PC-9 (cell line): ENCODE data around the gene ULK3. TPM values are rescaled to one million over a fixed set of nuclear protein-coding genes. Genes with fewer than 3 reads are reported as not detected.

Experiments used
- BruUV-seq: library from RNA; stranded (reverse); fragments of 400-500 nt; replicated peaks from 2 replicates; lab custom pipeline; 2021; lab: Mats Ljungman, UMichigan
- CTCF ChIA-PET: fragments of 300-600 bp; sonication (Branson Sonifier 250); formaldehyde crosslinking; loops from one replicate; lab custom pipeline; 2022; ENCODE audit warnings: antibody characterized with exemption; lab: Charles Lee
- POLR2A ChIA-PET: fragments of 300-600 bp; sonication (Branson Sonifier 250); formaldehyde crosslinking; loops from one replicate; lab custom pipeline; 2022; ENCODE audit warnings: antibody characterized with exemption; ENCODE audit not compliant: unreplicated experiment; lab: Charles Lee
- DNase-seq, 2 experiments: peaks; one replicate each; pipeline versions ENCODE4 v3.0.0 to v3.0.0-alpha.2; 2015 to 2022; ENCODE audit warnings: mixed read lengths in 1 of 2
- H2AFZ ChIP-seq: fragments of 200-600 bp; sonication (generic); 2 replicates; pipeline ENCODE4 v1.8.1; 2017; ENCODE audit warnings: antibody characterized with exemption
- H3F3A ChIP-seq: fragments of 200-600 bp; sonication (generic); 2 replicates; pipeline ENCODE4 v1.8.1; 2017; ENCODE audit warnings: antibody characterized with exemption, mild to moderate bottlenecking, low read depth; ENCODE audit not compliant: insufficient read depth
- H3K27ac ChIP-seq: fragments of 200-600 bp; sonication (generic); 2 replicates; pipeline ENCODE4 v1.6.1; 2016; ENCODE audit warnings: mixed run types
- H3K27me3 ChIP-seq: fragments of 200-600 bp; sonication (generic); 2 replicates; pipeline ENCODE4 v1.6.1; 2016; ENCODE audit warnings: low read depth, mixed run types; ENCODE audit not compliant: insufficient read depth
- H3K36me3 ChIP-seq: fragments of 200-600 bp; sonication (generic); 2 replicates; pipeline ENCODE4 v1.6.1; 2016; ENCODE audit warnings: low read depth, mixed run types
- H3K4me1 ChIP-seq: fragments of 200-600 bp; sonication (generic); replicated peaks from 2 replicates; pipeline ENCODE4 v1.6.1; 2016; ENCODE audit warnings: mixed run types; ENCODE audit not compliant: insufficient read depth
- H3K4me2 ChIP-seq: fragments of 200-600 bp; sonication (generic); 2 replicates; pipeline ENCODE4 v1.6.1; 2017; ENCODE audit warnings: mixed run types
- H3K4me3 ChIP-seq: fragments of 200-600 bp; sonication (generic); 2 replicates; pipeline ENCODE4 v1.6.1; 2016; ENCODE audit warnings: mixed run types
- H3K79me2 ChIP-seq: fragments of 200-600 bp; sonication (generic); 2 replicates; pipeline ENCODE4 v1.6.1; 2017; ENCODE audit warnings: low read depth, mixed run types
- H3K9me2 ChIP-seq: fragments of 200-600 bp; sonication (generic); 2 replicates; pipeline ENCODE4 v1.8.1; 2017; ENCODE audit warnings: mild to moderate bottlenecking; ENCODE audit not compliant: insufficient read depth
- H3K9me3 ChIP-seq: fragments of 200-600 bp; sonication (generic); 2 replicates; pipeline ENCODE4 v1.8.1; 2016; ENCODE audit warnings: low read depth; ENCODE audit not compliant: insufficient read depth
- H4K20me1 ChIP-seq: fragments of 200-600 bp; sonication (generic); 2 replicates; pipeline ENCODE4 v1.8.1; 2017; ENCODE audit not compliant: insufficient read depth
- EZH2 ChIP-seq: fragments of 200-600 bp; sonication (generic); IDR thresholded peaks from 2 replicates; pipeline ENCODE4 v1.8.0; 2017; ENCODE audit warnings: antibody characterized with exemption, low read depth
- intact Hi-C: fragments of 100-400 bp; cut with micrococcal nuclease; formaldehyde crosslinking; loops from one replicate; pipeline ENCODE4 v1.10.0; 2022; ENCODE audit not compliant: unreplicated experiment
- total RNA-seq: library from RNA; stranded (reverse); gene quantifications from 2 replicates; pipeline ENCODE4 v1.2.3, GENCODE V29; 2021
- TF ChIP-seq, protein P1 (sequence below): fragments of 200-600 bp; sonication (generic); conservative IDR thresholded peaks from 2 replicates; pipeline ENCODE4 v1.6.1; 2017; ENCODE audit warnings: mixed run types, antibody characterized with exemption, mild to moderate bottlenecking, moderate library complexity

ULK3 gene
- total RNA-seq, 1 experiment from 2014 or later, result 30.2 TPM

DNA sequence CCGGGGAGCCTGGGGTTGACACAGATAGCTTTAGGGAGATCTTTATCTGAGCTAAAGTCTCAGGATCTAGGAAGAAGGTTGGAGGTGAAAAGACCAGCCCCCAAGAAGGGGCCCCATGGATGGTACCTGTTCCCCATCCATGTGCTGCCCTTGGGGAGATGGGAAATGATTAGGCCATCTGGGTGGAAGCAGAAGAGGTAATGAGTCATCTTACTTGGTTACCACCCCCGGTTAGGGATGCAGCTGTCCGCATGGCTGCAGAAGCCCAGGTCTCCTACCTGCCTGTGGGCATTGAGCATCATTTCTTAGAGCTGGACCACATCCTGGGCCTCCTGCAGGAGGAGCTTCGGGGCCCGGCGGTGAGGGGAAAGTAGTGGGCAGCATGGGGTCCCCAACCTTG, 19.6 kb downstream of the ULK3 start:
- Histone ChIP-seq H3K9me2 (no peaks in the 10 kb centered on the region), H3F3A (peaks cover 2% of the 10 kb centered on the region), H3K4me1 (peaks cover 10% of the 10 kb centered on the region), H3K27ac (no peak overlapping the region), H4K20me1 (no peaks in the 10 kb centered on the region), H3K79me2 (no peaks in the 10 kb centered on the region), H3K9me3 (no peaks in the 10 kb centered on the region), H3K27me3 (no peaks in the 10 kb centered on the region), H3K4me3 (no peak overlapping the region), H2AFZ (no peak overlapping the region), H3K4me2 (no peak overlapping the region), H3K36me3 (no peaks in the 10 kb centered on the region)
- intact Hi-C loops, result no loop called here
- DNase-seq, result no peak
- POLR2A ChIA-PET, result no interaction called here
- TF ChIP-seq, protein P1, sequence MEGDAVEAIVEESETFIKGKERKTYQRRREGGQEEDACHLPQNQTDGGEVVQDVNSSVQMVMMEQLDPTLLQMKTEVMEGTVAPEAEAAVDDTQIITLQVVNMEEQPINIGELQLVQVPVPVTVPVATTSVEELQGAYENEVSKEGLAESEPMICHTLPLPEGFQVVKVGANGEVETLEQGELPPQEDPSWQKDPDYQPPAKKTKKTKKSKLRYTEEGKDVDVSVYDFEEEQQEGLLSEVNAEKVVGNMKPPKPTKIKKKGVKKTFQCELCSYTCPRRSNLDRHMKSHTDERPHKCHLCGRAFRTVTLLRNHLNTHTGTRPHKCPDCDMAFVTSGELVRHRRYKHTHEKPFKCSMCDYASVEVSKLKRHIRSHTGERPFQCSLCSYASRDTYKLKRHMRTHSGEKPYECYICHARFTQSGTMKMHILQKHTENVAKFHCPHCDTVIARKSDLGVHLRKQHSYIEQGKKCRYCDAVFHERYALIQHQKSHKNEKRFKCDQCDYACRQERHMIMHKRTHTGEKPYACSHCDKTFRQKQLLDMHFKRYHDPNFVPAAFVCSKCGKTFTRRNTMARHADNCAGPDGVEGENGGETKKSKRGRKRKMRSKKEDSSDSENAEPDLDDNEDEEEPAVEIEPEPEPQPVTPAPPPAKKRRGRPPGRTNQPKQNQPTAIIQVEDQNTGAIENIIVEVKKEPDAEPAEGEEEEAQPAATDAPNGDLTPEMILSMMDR, result no peak
- no peak for TF ChIP-seq EZH2
- CTCF ChIA-PET, result no interaction called here
- BruUV-seq, result no TSS peak

DNA sequence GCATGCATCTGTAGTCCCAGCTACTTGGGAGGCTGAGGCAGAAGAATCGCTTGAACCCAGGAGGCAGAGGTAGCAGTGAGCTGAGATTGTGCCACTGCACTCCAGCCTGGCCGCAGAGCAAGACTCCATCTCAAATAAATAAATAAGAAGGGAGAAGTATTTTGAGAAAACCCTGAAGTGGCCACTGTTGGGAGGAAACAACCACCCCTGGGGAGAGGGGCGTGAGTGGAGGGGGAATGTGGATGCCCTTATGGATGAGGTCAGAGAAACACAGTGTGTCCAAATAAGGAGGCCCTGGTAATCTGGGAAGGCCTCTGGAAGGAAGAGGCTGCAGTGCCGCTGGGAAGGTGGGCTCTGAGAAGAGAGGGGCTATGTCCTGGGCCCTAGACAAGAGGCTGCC, 20.7 kb downstream of the ULK3 start:
- Histone ChIP-seq H4K20me1 (no peaks in the 10 kb centered on the region), H3K4me1 (peaks cover 21% of the 10 kb centered on the region), H3F3A (peaks cover 13% of the 10 kb centered on the region), H3K4me3 (no peak overlapping the region), H3K9me3 (no peaks in the 10 kb centered on the region), H3K27ac (no peak overlapping the region), H3K79me2 (no peaks in the 10 kb centered on the region), H3K9me2 (no peaks in the 10 kb centered on the region), H3K27me3 (no peaks in the 10 kb centered on the region), H3K4me2 (no peak overlapping the region), H2AFZ (no peak overlapping the region), H3K36me3 (no peaks in the 10 kb centered on the region)
- ChIA-PET POLR2A (no interaction called here), CTCF (interaction anchor here (0.6 kb wide), 1 partner anchor 838 kb away, joined by 3 read pairs; no protein-coding TSS in a partner anchor)
- BruUV-seq, result no TSS peak
- TF ChIP-seq, protein P1, result no peak
- no peak for TF ChIP-seq EZH2
- no peak for DNase-seq
- intact Hi-C loops, result no loop called here

DNA sequence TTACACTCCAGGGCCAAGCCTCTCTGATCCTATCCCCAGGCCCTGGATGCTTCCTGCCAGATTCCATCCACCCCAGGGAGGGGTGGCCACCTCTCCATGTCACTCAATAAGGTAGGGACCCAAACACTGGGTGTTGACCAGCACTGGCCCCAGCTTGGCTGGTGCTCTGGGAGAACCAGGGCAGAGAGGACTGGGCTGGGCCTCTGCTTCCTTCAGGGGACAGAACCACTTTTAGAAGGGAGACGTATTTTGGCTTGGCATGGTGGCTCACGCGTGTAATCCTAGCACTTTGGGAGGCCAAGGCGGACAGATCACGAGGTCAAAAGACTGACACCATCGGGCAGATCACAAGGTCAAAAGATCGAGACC, 21.2 kb downstream of the ULK3 start:
- H3K9me3 ChIP-seq, result no peaks in the 10 kb centered on the region
- DNase-seq, result no peak
- TF ChIP-seq EZH2, result no peak
- TF ChIP-seq, protein P1, result no peak
- H3K4me3 ChIP-seq, result no peak overlapping the region
- no peaks in the 10 kb centered on the region for H4K20me1 ChIP-seq
- no peaks in the 10 kb centered on the region for H3K9me2 ChIP-seq
- H3K4me1 ChIP-seq, result peaks cover 26% of the 10 kb centered on the region
- no peak overlapping the region for H2AFZ ChIP-seq
- CTCF ChIA-PET, result interaction anchor here (0.5 to 0.6 kb wide), 3 partner anchors 14 to 838 kb away, joined by 3 to 4 read pairs (median 3); no protein-coding TSS in a partner anchor
- BruUV-seq, result no TSS peak
- H3K36me3 ChIP-seq, result no peaks in the 10 kb centered on the region
- H3K27ac ChIP-seq, result no peak overlapping the region
- no peaks in the 10 kb centered on the region for H3K27me3 ChIP-seq
- H3K4me2 ChIP-seq, result no peak overlapping the region
- intact Hi-C loops, result no loop called here
- H3K79me2 ChIP-seq, result no peaks in the 10 kb centered on the region
- POLR2A ChIA-PET, result no interaction called here
- peaks cover 18% of the 10 kb centered on the region for H3F3A ChIP-seq
